Esophagus squamous epithelium (tissue), 5 donors: ENCODE measurements around the gene KIF1A. TPM values are rescaled to one million over a fixed set of nuclear protein-coding genes. Genes with fewer than 3 reads are reported as not detected.

Experiments
- DNase-seq: peaks from one replicate; lab custom pipeline; 2025; lab: John Stamatoyannopoulos, UW
- H3K27ac ChIP-seq, 4 donors: fragments of 200-600 bp; sonication (generic); one replicate each; pipeline ENCODE4 v1.5.1; 2016 to 2019; ENCODE audit warnings: mild to moderate bottlenecking in 1 of 4
- H3K27me3 ChIP-seq, 4 donors: fragments of 200-600 bp; sonication (generic); 1 replicate in 3 of 4; 2 replicates in 1 of 4; pipeline versions ENCODE4 v1.5.1 to v1.6.0; 2017 to 2021; ENCODE audit warnings: antibody characterized with exemption in 1 of 4
- H3K36me3 ChIP-seq, 3 donors: fragments of 200-600 bp; sonication (generic); one replicate each; pipeline ENCODE4 v1.5.1; 2016 to 2019
- H3K4me1 ChIP-seq, 3 donors: fragments of 200-600 bp; sonication (generic); one replicate each; pipeline ENCODE4 v1.5.1; 2017 to 2019
- H3K4me3 ChIP-seq, 4 donors: fragments of 200-600 bp; sonication (generic); 1 replicate in 3 of 4; 2 replicates in 1 of 4; pipeline ENCODE4 v1.5.1; 2016 to 2019; ENCODE audit warnings: mild to moderate bottlenecking in 2 of 4, moderate library complexity in 1 of 4
- H3K9me3 ChIP-seq, 3 donors: fragments of 200-600 bp; sonication (generic); one replicate each; pipeline ENCODE4 v1.5.1; 2016 to 2019
- POLR2A ChIP-seq, 4 donors: fragments of 450-650 bp; IDR thresholded peaks; one replicate each; pipeline ENCODE4 v1.6.1; 2017; ENCODE audit warnings: antibody characterized with exemption in 4 of 4, mild to moderate bottlenecking in 4 of 4, moderate library complexity in 3 of 4
- WGBS, 2 donors: methylation state at CpG; one replicate each; pipeline ENCODE4 v1.1.5; 2018; 5-methylcytosine and 5-hydroxymethylcytosine counted together
- intact Hi-C: fragments of 100-400 bp; cut with DNase I; formaldehyde crosslinking; loops from one replicate; pipeline ENCODE4 v1.15.0; 2022
- total RNA-seq, 4 donors: library from RNA; depleted of rRNA; stranded (reverse); fragments of >200 nt; gene quantifications; one replicate each; pipeline ENCODE4 v1.1.0, GENCODE V29; 2016
- TF ChIP-seq, protein P1 (sequence below), 6 experiments: fragments of 450-650 bp in 4 of 6; fragments of 200-600 bp in 2 of 6; sonication (generic) in 2 of 6; IDR thresholded peaks; one replicate each; pipeline ENCODE4 v1.5.1; 2016 to 2019; ENCODE audit warnings: antibody characterized with exemption in 6 of 6, mild to moderate bottlenecking in 4 of 6, moderate library complexity in 4 of 6
- donor health status: DM: yes; HTN: yes; CAD: no.

The KIF1A gene
- total RNA-seq, 4 donors from 2014 or later, result 0.15 TPM; not detected in 3

DNA sequence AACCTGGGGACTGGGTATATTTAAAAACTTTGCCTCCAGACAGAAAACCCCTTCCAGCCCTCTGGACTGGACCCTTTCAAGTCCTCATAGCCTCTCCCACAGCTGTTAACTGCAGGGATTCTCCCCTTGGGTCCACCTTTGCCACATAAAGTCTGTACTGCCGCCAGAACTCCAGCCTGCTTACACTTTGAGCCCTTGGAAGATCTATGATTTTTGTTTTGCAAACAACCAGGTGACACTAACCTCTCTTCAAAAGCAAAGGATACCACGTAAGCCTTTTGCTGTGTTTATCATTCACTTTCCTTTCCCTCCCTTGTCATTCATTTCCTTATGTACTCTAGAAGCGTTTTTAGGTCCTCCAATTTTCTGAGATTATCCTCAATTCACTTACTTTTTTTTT lies 44.5 kb upstream of the KIF1A start:
- no peaks in the 10 kb centered on the region for H3K9me3 ChIP-seq
- WGBS, 2 donors, result 72 to 83% methylated on average over 3 of the region's 3 CpGs
- no peaks in the 10 kb centered on the region for H3K4me1 ChIP-seq
- peaks cover 0 to 3% (median 0%) of the 10 kb centered on the region in 4 donors for H3K27me3 ChIP-seq
- no peak overlapping the region for H3K27ac ChIP-seq
- TF ChIP-seq, protein P1, sequence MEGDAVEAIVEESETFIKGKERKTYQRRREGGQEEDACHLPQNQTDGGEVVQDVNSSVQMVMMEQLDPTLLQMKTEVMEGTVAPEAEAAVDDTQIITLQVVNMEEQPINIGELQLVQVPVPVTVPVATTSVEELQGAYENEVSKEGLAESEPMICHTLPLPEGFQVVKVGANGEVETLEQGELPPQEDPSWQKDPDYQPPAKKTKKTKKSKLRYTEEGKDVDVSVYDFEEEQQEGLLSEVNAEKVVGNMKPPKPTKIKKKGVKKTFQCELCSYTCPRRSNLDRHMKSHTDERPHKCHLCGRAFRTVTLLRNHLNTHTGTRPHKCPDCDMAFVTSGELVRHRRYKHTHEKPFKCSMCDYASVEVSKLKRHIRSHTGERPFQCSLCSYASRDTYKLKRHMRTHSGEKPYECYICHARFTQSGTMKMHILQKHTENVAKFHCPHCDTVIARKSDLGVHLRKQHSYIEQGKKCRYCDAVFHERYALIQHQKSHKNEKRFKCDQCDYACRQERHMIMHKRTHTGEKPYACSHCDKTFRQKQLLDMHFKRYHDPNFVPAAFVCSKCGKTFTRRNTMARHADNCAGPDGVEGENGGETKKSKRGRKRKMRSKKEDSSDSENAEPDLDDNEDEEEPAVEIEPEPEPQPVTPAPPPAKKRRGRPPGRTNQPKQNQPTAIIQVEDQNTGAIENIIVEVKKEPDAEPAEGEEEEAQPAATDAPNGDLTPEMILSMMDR (IDR thresholded peaks at IDR 0.05), result no peak
- no peak for TF ChIP-seq POLR2A (IDR thresholded peaks at IDR 0.05)
- DNase-seq, result no peak
- no peaks in the 10 kb centered on the region for H3K36me3 ChIP-seq
- H3K4me3 ChIP-seq, result no peak overlapping the region
- intact Hi-C loops, result no loop called here

DNA sequence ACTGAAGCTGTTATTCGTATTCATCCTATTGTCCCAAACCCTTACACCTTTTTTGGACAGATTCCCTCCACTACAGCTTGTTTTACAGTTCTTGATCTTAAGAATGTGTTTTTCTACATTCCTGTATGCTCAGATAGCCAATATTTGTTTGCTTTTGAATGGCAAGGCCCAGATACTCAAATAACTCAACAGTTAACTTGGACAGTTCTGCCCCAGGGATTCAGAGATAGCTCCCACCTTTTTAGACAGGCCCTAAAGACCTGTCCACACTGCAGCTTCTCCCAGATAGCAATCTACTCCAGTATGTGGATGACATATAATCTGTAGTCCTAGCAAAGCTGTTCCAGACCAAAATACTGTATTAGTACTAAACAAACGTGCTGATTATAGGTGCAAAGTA lies 41.5 kb upstream of the KIF1A start:
- intact Hi-C loops, result no loop called here
- no peak for TF ChIP-seq POLR2A (IDR thresholded peaks at IDR 0.05)
- TF ChIP-seq, protein P1 (IDR thresholded peaks at IDR 0.05), result no peak
- Histone ChIP-seq H3K4me3 (no peak overlapping the region), H3K27me3 (no peaks in the 10 kb centered on the region), H3K4me1 (no peaks in the 10 kb centered on the region), H3K9me3 (no peaks in the 10 kb centered on the region), H3K36me3 (no peaks in the 10 kb centered on the region), H3K27ac (no peak overlapping the region)
- WGBS, 2 donors, result 54 to 79% methylated on average over 2 of the region's 2 CpGs
- DNase-seq, result no peak

DNA sequence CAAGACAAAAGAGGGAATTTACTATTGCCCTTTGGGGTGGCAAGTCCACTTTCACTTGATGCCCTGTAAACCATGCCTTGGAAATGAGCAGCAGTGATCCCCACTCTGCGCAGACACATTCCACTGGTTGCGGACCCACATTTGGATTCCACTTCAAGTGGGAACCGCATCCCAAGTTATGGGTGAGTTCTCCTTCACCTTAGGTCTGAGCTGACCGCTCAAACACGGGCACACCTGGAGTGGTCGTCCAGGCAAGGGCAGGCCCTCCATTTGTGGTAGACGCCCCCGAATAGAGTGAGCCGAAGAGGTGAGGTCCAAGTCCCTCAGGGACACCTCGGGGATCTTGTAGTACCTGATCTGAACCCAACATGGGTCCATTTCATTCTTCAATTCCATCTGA lies 38.9 kb upstream of the KIF1A start:
- H3K9me3 ChIP-seq, result no peaks in the 10 kb centered on the region
- intact Hi-C loops, result no loop called here
- no peak for DNase-seq
- no peaks in the 10 kb centered on the region for H3K36me3 ChIP-seq
- TF ChIP-seq POLR2A (IDR thresholded peaks at IDR 0.05), result no peak
- TF ChIP-seq, protein P1 (IDR thresholded peaks at IDR 0.05), result no peak
- 78 to 96% methylated on average over 8 to 10 of the region's 10 CpGs for WGBS, 2 donors
- no peaks in the 10 kb centered on the region for H3K27me3 ChIP-seq
- H3K27ac ChIP-seq, result no peak overlapping the region
- H3K4me3 ChIP-seq, result no peak overlapping the region
- H3K4me1 ChIP-seq, result no peaks in the 10 kb centered on the region

DNA sequence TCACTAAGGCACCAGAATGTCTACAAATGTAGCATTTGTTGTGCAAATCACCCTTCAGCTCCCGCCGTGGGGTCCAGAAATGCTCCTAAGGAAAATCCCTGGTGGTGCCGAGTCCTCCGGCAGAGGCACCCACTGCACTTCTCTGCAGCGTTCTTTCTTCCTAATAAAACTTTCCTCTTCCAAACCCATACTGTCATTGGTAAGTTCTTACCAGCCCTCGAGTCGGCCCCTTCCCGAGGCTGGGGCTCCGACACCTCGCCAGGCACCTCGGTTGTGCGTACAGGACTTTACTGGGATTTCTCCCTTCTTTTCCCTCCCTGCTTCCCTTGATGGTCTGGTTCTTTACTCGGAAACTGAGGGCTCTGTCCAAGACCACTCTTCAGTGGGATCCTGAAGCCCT lies 38.3 kb upstream of the KIF1A start:
- intact Hi-C loops, result no loop called here
- Histone ChIP-seq H3K36me3 (no peaks in the 10 kb centered on the region), H3K4me1 (no peaks in the 10 kb centered on the region), H3K27ac (no peak overlapping the region), H3K9me3 (no peaks in the 10 kb centered on the region), H3K27me3 (no peaks in the 10 kb centered on the region), H3K4me3 (no peak overlapping the region)
- WGBS, 2 donors, result 83 to 95% methylated on average over 13 of the region's 13 CpGs
- no peak for DNase-seq
- TF ChIP-seq, protein P1 (IDR thresholded peaks at IDR 0.05), result no peak
- no peak for TF ChIP-seq POLR2A (IDR thresholded peaks at IDR 0.05)

DNA sequence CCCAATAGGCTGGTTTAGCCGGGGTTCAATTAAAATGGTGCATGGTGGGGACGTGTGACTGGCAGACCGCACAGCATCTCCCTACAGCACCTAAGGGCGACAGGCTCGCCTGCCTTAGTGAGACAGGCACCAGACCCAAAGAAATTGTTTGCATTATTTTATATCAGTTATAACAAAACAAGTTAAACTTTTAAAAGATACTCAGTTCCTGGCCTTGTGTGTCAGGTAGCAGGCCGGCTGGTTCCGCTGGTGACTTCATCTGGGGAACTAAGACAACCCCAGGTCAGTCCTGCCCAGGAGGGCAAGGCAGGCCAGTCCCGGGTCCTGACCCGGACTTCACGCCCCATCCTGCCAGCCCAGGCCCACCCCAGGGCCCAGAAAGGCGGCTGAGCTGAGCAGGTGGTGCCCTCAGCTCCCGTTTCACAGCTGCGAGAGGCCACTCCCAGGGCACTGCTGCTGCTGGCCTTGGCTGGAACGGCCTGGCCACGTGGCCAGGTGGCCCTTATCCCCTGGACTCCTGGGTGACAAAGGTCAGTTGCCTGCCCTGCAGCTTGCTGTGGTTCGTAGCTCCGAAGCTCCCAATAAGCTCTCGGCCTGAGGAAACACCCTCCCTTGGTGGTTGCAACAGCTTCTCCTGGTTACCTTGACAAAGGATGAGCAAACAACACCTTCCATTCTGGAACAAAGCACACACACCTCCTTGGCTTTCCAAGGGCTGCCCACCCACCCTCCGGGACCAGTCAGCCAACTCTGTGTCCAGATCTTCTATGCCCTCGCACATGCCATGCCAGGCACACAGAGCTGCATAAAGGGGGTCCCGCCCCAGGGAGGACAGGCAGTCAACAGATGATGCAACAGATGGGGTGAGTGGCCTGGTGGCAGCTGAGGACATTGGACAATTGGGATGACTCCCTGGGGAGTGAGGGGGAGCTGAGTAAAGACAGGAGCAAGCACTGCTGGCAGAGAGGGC lies 37.3 kb upstream of the KIF1A start:
- intact Hi-C loops, result no loop called here

More for the DNA sequence above, 37.3 kb upstream of the KIF1A start:
- no peak overlapping the region for H3K27ac ChIP-seq
- H3K36me3 ChIP-seq, result no peaks in the 10 kb centered on the region
- H3K4me1 ChIP-seq, result no peaks in the 10 kb centered on the region
- no peak for TF ChIP-seq POLR2A (IDR thresholded peaks at IDR 0.05)
- TF ChIP-seq, protein P1 (IDR thresholded peaks at IDR 0.05), result no peak
- 91 to 100% methylated on average over 3 to 6 of the region's 21 CpGs for WGBS, 2 donors
- H3K9me3 ChIP-seq, result no peaks in the 10 kb centered on the region
- H3K4me3 ChIP-seq, result no peak overlapping the region
- no peak for DNase-seq
- no peaks in the 10 kb centered on the region for H3K27me3 ChIP-seq
